Tibial artery (tissue), 4 donors: ENCODE data around the gene HCRTR1.
A peak's percentile ranks its signal among the peaks of the same experiment; 100 is the strongest.

Experiments used
- DNase-seq, 2 donors: peaks; one replicate each; pipeline ENCODE4 v3.0.0-alpha.2; 2019
- H3K27ac ChIP-seq, 2 donors: fragments of 200-600 bp; sonication (generic) in 1 of 2; 1 replicate in 1 of 2; 2 replicates in 1 of 2; pipeline ENCODE4 v1.5.1; 2018 to 2019; ENCODE audit warnings: mild to moderate bottlenecking in 1 of 2
- H3K27me3 ChIP-seq, 2 donors: fragments of 200-600 bp; sonication (generic) in 1 of 2; one replicate each; pipeline versions ENCODE4 v1.5.1 to v1.6.0; 2016 to 2019
- H3K36me3 ChIP-seq, 3 donors: fragments of 200-600 bp; sonication (generic) in 2 of 3; one replicate each; pipeline ENCODE4 v1.5.1; 2016 to 2019; ENCODE audit warnings: mild to moderate bottlenecking in 2 of 3
- H3K4me1 ChIP-seq, 4 donors: fragments of 200-600 bp; sonication (generic) in 2 of 4; 1 replicate in 3 of 4; 2 replicates in 1 of 4; pipeline ENCODE4 v1.5.1; 2016 to 2019
- H3K4me3 ChIP-seq, 2 donors: fragments of 200-600 bp; sonication (generic) in 1 of 2; 1 replicate in 1 of 2; 2 replicates in 1 of 2; pipeline ENCODE4 v1.5.1; 2018 to 2019; ENCODE audit warnings: mild to moderate bottlenecking in 2 of 2
- H3K9me3 ChIP-seq, 3 donors: fragments of 200-600 bp; sonication (generic) in 1 of 3; one replicate each; pipeline ENCODE4 v1.5.1; 2016 to 2019
- intact Hi-C: fragments of 100-400 bp; cut with DNase I; formaldehyde crosslinking; loops from one replicate; pipeline ENCODE4 v1.15.0; 2023; ENCODE audit warnings: low total_unique reads
- TF ChIP-seq, protein P1 (sequence below), 2 experiments: fragments of 200-600 bp in 1 of 2; fragments of 450-650 bp in 1 of 2; IDR thresholded peaks; one replicate each; pipeline ENCODE4 v1.5.1; 2017 to 2019; ENCODE audit warnings: antibody characterized with exemption in 2 of 2, mild to moderate bottlenecking in 1 of 2, moderate library complexity in 1 of 2

HCRTR1 gene

DNA sequence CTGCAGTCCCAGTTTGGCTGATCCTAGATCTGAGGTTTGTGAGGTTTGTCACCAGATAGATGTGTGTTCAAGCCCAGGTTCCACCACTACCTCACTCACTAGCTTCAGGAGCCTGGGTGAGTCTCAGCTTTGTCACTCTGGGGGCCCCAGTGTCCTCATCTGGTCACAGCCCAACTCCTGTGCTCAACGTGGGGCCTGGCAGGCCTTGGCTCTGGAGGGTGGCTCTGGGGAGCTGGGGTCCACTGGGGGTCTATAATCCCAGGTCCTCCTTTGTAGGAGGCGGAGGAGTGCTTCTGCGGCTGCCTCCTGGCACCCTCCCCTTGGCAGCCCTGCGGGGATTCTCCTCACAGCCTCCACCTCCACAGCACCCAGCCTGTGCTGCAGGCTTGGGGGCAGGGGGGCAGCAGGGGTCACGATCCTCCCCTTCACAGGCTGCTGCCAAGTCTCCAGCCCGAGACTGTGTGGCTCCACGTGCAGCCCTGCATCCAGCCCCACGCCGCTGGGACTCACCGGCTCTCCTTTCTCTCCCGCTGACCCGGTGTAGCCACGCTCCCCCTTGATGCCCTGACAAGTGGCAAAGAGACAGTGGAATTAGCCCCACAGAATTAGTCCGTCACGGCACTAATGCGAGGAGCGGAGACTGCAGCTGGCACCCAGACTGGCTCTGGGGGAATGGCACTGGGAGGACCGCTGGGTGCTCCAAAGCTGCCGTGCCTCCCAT is 49.7 kb downstream of the HCRTR1 start:
- intact Hi-C loops = loop anchor here (10.0 kb wide), 2 partner anchors 298 to 408 kb away; partner anchors contain the start of gene TMEM39B
- DNase-seq = no peak
- H3K4me3 ChIP-seq = no peak overlapping the region
- TF ChIP-seq, protein P1, sequence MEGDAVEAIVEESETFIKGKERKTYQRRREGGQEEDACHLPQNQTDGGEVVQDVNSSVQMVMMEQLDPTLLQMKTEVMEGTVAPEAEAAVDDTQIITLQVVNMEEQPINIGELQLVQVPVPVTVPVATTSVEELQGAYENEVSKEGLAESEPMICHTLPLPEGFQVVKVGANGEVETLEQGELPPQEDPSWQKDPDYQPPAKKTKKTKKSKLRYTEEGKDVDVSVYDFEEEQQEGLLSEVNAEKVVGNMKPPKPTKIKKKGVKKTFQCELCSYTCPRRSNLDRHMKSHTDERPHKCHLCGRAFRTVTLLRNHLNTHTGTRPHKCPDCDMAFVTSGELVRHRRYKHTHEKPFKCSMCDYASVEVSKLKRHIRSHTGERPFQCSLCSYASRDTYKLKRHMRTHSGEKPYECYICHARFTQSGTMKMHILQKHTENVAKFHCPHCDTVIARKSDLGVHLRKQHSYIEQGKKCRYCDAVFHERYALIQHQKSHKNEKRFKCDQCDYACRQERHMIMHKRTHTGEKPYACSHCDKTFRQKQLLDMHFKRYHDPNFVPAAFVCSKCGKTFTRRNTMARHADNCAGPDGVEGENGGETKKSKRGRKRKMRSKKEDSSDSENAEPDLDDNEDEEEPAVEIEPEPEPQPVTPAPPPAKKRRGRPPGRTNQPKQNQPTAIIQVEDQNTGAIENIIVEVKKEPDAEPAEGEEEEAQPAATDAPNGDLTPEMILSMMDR (IDR thresholded peaks at IDR 0.05) = no peak
- H3K27ac ChIP-seq = peak overlapping the region; percentile 34 to 49
- peaks cover 0 to 43% (median 0%) of the 10 kb centered on the region in 3 donors for H3K36me3 ChIP-seq
- H3K4me1 ChIP-seq = peaks cover 8 to 64% (median 52%) of the 10 kb centered on the region in 4 donors
- H3K9me3 ChIP-seq = no peaks in the 10 kb centered on the region
- no peaks in the 10 kb centered on the region for H3K27me3 ChIP-seq

GRCh38 chr1:31668303-31668883 is 50.9 kb downstream of the HCRTR1 start:
- H3K4me1 ChIP-seq = peaks cover 8 to 75% (median 64%) of the 10 kb centered on the region in 4 donors
- TF ChIP-seq, protein P1 (IDR thresholded peaks at IDR 0.05) = no peak
- no peaks in the 10 kb centered on the region for H3K27me3 ChIP-seq
- peak overlapping the region; percentile 48 to 89 for H3K27ac ChIP-seq
- H3K4me3 ChIP-seq = no peak overlapping the region
- intact Hi-C loops = loop anchor here (10.0 kb wide), 2 partner anchors 296 to 406 kb away; partner anchors contain the start of gene TMEM39B
- H3K9me3 ChIP-seq = no peaks in the 10 kb centered on the region
- peaks cover 0 to 35% (median 0%) of the 10 kb centered on the region in 3 donors for H3K36me3 ChIP-seq
- no peak for DNase-seq

DNA sequence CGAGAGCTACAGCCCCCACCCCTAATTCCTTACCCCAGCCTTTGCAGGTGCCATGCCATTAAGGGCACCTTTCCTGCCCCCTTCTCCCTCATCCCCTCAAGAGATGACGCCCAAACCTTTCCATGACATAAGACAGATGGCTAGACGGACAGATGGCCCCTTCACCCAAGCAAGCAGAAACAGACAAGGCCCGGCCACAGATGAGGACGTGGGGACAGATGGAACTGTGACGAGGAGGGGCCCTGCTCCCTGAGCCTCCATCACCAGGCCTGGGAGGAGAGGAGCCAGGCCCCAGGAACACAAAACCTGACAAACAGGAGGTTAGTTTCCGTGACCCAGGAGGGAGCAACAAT is 51.9 kb downstream of the HCRTR1 start:
- TF ChIP-seq, protein P1 (IDR thresholded peaks at IDR 0.05) = no peak
- peak overlapping the region; percentile 32 to 40 for H3K4me3 ChIP-seq
- H3K9me3 ChIP-seq = no peaks in the 10 kb centered on the region
- H3K27me3 ChIP-seq = no peaks in the 10 kb centered on the region
- intact Hi-C loops = loop anchor here (10.0 kb wide), 2 partner anchors 295 to 405 kb away; partner anchors contain the start of gene TMEM39B
- H3K4me1 ChIP-seq = peaks cover 8 to 86% (median 70%) of the 10 kb centered on the region in 4 donors
- DNase-seq = no peak
- H3K27ac ChIP-seq = peak overlapping the region; percentile 88 to 89
- H3K36me3 ChIP-seq = peaks cover 0 to 41% (median 0%) of the 10 kb centered on the region in 3 donors

- no peaks in the 10 kb centered on the region for H3K9me3 ChIP-seq
- peak; percentile 71 to 96 for DNase-seq
- H3K27me3 ChIP-seq = no peaks in the 10 kb centered on the region
- TF ChIP-seq, protein P1 (IDR thresholded peaks at IDR 0.05) = peak; percentile 14 to 40
- H3K4me1 ChIP-seq = peaks cover 8 to 90% (median 75%) of the 10 kb centered on the region in 4 donors
- peak overlapping the region; percentile 32 to 40 for H3K4me3 ChIP-seq
- peak overlapping the region; percentile 88 to 89 for H3K27ac ChIP-seq
- H3K36me3 ChIP-seq = peaks cover 0 to 39% (median 0%) of the 10 kb centered on the region in 3 donors
- intact Hi-C loops = loop anchor here (2.0 to 10.0 kb wide), 4 partner anchors 31 to 405 kb away; partner anchors contain the start of gene TMEM39B
Observed at GRCh38 chr1:31669786-31670592, 52.5 kb downstream of the HCRTR1 start.

GRCh38 chr1:31670593-31670964 is 53.1 kb downstream of the HCRTR1 start:
- peak overlapping the region; percentile 88 to 89 for H3K27ac ChIP-seq
- TF ChIP-seq, protein P1 (IDR thresholded peaks at IDR 0.05) = no peak
- no peaks in the 10 kb centered on the region for H3K9me3 ChIP-seq
- H3K4me1 ChIP-seq = peaks cover 8 to 90% (median 80%) of the 10 kb centered on the region in 4 donors
- intact Hi-C loops = loop anchor here (2.0 to 5.0 kb wide), 2 partner anchors 30 to 47 kb away; no protein-coding TSS in a partner anchor
- DNase-seq = no peak
- no peaks in the 10 kb centered on the region for H3K27me3 ChIP-seq
- peak overlapping the region; percentile 32 to 40 for H3K4me3 ChIP-seq
- peaks cover 0 to 33% (median 0%) of the 10 kb centered on the region in 3 donors for H3K36me3 ChIP-seq
